ENCODE data around the gene UBTD2. TPM values are rescaled to one million over a fixed set of nuclear protein-coding genes. Genes with fewer than 3 reads are reported as not detected.

Gene UBTD2
- total and polyA plus RNA-seq, 2 donors (not counting 1 experiment from before 2014, with no cell fraction given) = 1.4 to 9.2 TPM

GRCh38 chr5:172238334-172238733, 45.2 kb downstream of the UBTD2 start:
- H3K27me3 ChIP-seq (replicated peaks in 1 of 4; ENCODE audit: control extremely low read depth in 1 of 4, control insufficient read depth in 3 of 4, insufficient read depth in 4 of 4, low read length in 3 of 4) = no peaks in the 10 kb centered on the region
- no peak overlapping the region for H3K27ac ChIP-seq (ENCODE audit: low read length in 2 of 2)
- Mint-ChIP-seq H3K27me3 (no peaks in the 10 kb centered on the region), H3K27ac (no peak overlapping the region), H3K9me3 (ENCODE audit: insufficient read depth) (peaks cover 6% of the 10 kb centered on the region), H3K4me1 (peaks cover 19% of the 10 kb centered on the region), H3K4me3 (no peak overlapping the region)
- CTCF ChIA-PET = no interaction called here
- H3K9ac ChIP-seq (ENCODE audit: low read length) = no peak overlapping the region
- WGBS (ENCODE audit: insufficient coverage) = 43% methylated on average over 1 of the region's 1 CpG
- intact Hi-C loops (cut with micrococcal nuclease) = no loop called here
- H3K79me2 ChIP-seq (ENCODE audit: control insufficient read depth, insufficient read depth, low read length) = peaks cover 10% of the 10 kb centered on the region
- H3K4me1 ChIP-seq (ENCODE audit: control insufficient read depth in 2 of 2, insufficient read depth in 2 of 2, low read length in 2 of 2) = peaks cover 0 to 7% of the 10 kb centered on the region in 2 donors
- H4K20me1 ChIP-seq (ENCODE audit: control insufficient read depth, insufficient read depth, low read length, poor library complexity, severe bottlenecking) = peaks cover 6% of the 10 kb centered on the region
- H3K4me2 ChIP-seq (replicated peaks; ENCODE audit: low read depth, low read length, poor library complexity, severe bottlenecking) = no peak overlapping the region
- no peak for TF ChIP-seq CTCF (IDR thresholded peaks at IDR 0.05)
- TF ChIP-seq EZH2 (IDR thresholded peaks at IDR 0.05; ENCODE audit: borderline replicate concordance, insufficient read depth, low read depth, low read length, poor library complexity, severe bottlenecking) = no peak
- no peaks in the 10 kb centered on the region for H3K9me3 ChIP-seq (ENCODE audit: control extremely low read depth in 1 of 3, control insufficient read depth in 2 of 3, insufficient read depth in 1 of 3, low read length in 2 of 3)
- H3K36me3 ChIP-seq (replicated peaks in 1 of 2; ENCODE audit: control extremely low read depth in 1 of 2, control insufficient read depth in 1 of 2, extremely low read depth in 1 of 2, insufficient read depth in 2 of 2, low read length in 1 of 2) = peaks cover 0 to 5% of the 10 kb centered on the region in 2 experiments
- no peak overlapping the region for H2AFZ ChIP-seq (ENCODE audit: insufficient read depth, low read depth, low read length, poor library complexity, severe bottlenecking)
- no peak for DNase-seq
- no peak for ATAC-seq (ENCODE audit: low read depth)
- no peak overlapping the region for H3K4me3 ChIP-seq (ENCODE audit: control extremely low read depth in 1 of 5, extremely low read depth in 1 of 5, insufficient read depth in 1 of 5, low read depth in 2 of 5, low read length in 4 of 5)
- POLR2A ChIA-PET = no interaction called here

GRCh38 chr5:172235827-172236736, 47.5 kb downstream of the UBTD2 start:
- DNase-seq (no peak), ATAC-seq (ENCODE audit: low read depth) (no peak)
- Mint-ChIP-seq H3K4me1 (peaks cover 17% of the 10 kb centered on the region), H3K9me3 (ENCODE audit: insufficient read depth) (no peaks in the 10 kb centered on the region), H3K27ac (no peak overlapping the region), H3K4me3 (no peak overlapping the region), H3K27me3 (no peaks in the 10 kb centered on the region)
- peaks cover 4% of the 10 kb centered on the region for H3K79me2 ChIP-seq (ENCODE audit: control insufficient read depth, insufficient read depth, low read length)
- no CpG with 5 or more reads among the region's 3 CpGs for WGBS (ENCODE audit: insufficient coverage)
- H3K4me1 ChIP-seq (ENCODE audit: control insufficient read depth in 2 of 2, insufficient read depth in 2 of 2, low read length in 2 of 2) = peaks cover 0 to 7% of the 10 kb centered on the region in 2 donors
- no peak for TF ChIP-seq EZH2 (IDR thresholded peaks at IDR 0.05; ENCODE audit: borderline replicate concordance, insufficient read depth, low read depth, low read length, poor library complexity, severe bottlenecking)
- TF ChIP-seq CTCF (IDR thresholded peaks at IDR 0.05) = no peak
- CTCF ChIA-PET = interaction anchor here (0.6 kb wide), 1 partner anchor 26 kb away, joined by 3 read pairs; no protein-coding TSS in a partner anchor
- intact Hi-C loops (cut with micrococcal nuclease) = no loop called here
- H3K4me2 ChIP-seq (replicated peaks; ENCODE audit: low read depth, low read length, poor library complexity, severe bottlenecking) = no peak overlapping the region
- no peak overlapping the region for H2AFZ ChIP-seq (ENCODE audit: insufficient read depth, low read depth, low read length, poor library complexity, severe bottlenecking)
- no peaks in the 10 kb centered on the region for H3K9me3 ChIP-seq (ENCODE audit: control extremely low read depth in 1 of 3, control insufficient read depth in 2 of 3, insufficient read depth in 1 of 3, low read length in 2 of 3)
- H3K4me3 ChIP-seq (ENCODE audit: control extremely low read depth in 1 of 5, extremely low read depth in 1 of 5, insufficient read depth in 1 of 5, low read depth in 2 of 5, low read length in 4 of 5) = no peak overlapping the region
- H4K20me1 ChIP-seq (ENCODE audit: control insufficient read depth, insufficient read depth, low read length, poor library complexity, severe bottlenecking) = peaks cover 6% of the 10 kb centered on the region
- no peak overlapping the region for H3K9ac ChIP-seq (ENCODE audit: low read length)
- POLR2A ChIA-PET = no interaction called here
- no peaks in the 10 kb centered on the region for H3K27me3 ChIP-seq (replicated peaks in 1 of 4; ENCODE audit: control extremely low read depth in 1 of 4, control insufficient read depth in 3 of 4, insufficient read depth in 4 of 4, low read length in 3 of 4)
- peaks cover 0 to 15% of the 10 kb centered on the region in 2 experiments for H3K36me3 ChIP-seq (replicated peaks in 1 of 2; ENCODE audit: control extremely low read depth in 1 of 2, control insufficient read depth in 1 of 2, extremely low read depth in 1 of 2, insufficient read depth in 2 of 2, low read length in 1 of 2)
- H3K27ac ChIP-seq (ENCODE audit: low read length in 2 of 2) = no peak overlapping the region

Measured in B cell (primary cell).